Measurements from ENCODE around the gene SSH3.

The SSH3 gene

DNA sequence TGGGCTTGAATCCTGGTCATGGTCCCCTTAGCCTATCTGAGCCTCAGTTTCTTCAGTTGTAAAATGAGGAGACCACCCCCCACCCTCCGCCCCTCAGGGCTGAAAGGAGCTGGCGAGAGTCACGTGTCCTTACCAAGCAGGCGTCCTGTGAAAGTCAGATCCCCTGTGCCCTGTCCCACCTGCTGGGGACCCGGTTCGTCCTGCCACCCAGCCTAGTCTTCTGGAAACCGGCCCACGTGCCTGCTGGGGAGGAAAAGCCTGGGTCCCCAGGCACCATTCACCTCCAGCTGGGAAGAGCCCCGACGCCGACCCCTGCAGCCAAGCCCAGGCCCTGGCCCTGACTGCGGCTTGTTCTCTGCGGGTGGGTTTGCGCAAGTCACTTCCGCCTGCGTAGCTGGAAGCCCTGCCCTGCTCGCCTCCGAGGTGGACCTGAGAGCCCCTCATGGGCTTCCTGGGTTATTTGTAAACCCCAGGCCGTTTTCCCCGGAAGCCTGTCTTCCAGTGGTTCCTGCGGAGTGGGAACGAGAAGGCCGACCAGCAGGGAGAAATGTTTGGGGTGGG, 679 bp upstream of the SSH3 start:
- H3K4me3 ChIP-seq (replicated peaks; ENCODE audit: low read depth, low read length), result peak overlapping the region; percentile 64
- TF ChIP-seq, protein P1, sequence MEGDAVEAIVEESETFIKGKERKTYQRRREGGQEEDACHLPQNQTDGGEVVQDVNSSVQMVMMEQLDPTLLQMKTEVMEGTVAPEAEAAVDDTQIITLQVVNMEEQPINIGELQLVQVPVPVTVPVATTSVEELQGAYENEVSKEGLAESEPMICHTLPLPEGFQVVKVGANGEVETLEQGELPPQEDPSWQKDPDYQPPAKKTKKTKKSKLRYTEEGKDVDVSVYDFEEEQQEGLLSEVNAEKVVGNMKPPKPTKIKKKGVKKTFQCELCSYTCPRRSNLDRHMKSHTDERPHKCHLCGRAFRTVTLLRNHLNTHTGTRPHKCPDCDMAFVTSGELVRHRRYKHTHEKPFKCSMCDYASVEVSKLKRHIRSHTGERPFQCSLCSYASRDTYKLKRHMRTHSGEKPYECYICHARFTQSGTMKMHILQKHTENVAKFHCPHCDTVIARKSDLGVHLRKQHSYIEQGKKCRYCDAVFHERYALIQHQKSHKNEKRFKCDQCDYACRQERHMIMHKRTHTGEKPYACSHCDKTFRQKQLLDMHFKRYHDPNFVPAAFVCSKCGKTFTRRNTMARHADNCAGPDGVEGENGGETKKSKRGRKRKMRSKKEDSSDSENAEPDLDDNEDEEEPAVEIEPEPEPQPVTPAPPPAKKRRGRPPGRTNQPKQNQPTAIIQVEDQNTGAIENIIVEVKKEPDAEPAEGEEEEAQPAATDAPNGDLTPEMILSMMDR (IDR thresholded peaks at IDR 0.05; ENCODE audit: low read depth, low read length, missing control alignments), result no peak
- no peak for DNase-seq (ENCODE audit: extremely low read depth, low read depth)

DNA sequence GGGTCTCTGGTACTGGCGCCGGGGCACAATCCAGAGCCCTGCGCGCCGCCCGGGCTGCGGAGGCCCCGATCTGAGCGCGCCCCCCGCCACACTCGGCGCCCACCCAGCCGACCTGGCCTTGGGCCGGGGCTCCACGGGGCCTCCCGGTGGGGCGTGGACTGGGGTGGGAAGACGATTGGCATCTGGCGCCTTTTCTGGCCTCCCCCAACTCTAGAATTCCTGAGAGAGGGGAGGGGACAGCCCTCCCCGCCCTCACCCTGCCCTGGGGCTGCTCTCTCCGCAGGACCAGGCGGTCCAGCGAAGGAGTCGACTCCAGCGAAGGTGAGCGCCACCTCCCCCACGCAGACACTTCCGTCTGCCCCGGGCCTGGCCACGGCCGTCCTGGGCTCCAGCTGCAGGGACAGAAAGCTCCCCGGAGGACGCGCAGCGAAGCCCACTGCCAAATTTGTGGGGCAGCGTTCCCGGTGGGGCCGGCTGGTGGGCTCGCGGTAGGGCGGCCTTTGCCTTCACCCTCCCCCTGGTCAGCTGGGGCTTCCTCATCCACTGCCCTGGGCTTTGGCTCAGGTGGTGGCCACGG, 593 bp downstream of the SSH3 start:
- TF ChIP-seq, protein P1 (IDR thresholded peaks at IDR 0.05; ENCODE audit: low read depth, low read length, missing control alignments), result no peak
- peak overlapping the region; percentile 64 for H3K4me3 ChIP-seq (replicated peaks; ENCODE audit: low read depth, low read length)
- no peak for DNase-seq (ENCODE audit: extremely low read depth, low read depth)

DNA sequence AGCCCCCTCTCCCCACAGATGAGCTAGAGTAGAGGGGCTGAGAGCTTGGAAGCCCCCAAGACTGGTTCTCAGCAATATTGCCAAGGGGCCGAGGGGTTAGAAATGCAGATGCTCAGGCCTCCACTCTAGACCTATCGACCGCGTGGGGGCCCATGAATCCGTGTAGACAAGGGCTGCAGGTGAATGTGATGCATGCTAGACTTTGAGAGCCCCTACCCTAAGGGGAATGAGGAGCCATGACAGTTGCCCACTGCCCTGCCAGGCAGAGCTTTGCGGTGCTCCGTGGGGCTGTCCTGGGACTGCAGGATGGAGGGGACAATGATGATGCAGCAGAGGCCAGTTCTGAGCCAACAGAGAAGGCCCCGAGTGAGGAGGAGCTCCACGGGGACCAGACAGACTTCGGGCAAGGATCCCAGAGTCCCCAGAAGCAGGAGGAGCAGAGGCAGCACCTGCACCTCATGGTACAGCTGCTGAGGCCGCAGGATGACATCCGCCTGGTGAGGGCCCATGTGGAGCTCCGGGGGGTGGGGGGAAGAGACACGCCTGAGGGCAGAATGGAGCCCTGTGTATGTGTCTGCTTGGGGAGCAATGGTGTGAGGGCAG, 1.3 kb downstream of the SSH3 start:
- TF ChIP-seq, protein P1 (IDR thresholded peaks at IDR 0.05; ENCODE audit: low read depth, low read length, missing control alignments), result no peak
- DNase-seq (ENCODE audit: extremely low read depth, low read depth), result no peak
- peak overlapping the region; percentile 64 for H3K4me3 ChIP-seq (replicated peaks; ENCODE audit: low read depth, low read length)

DNA sequence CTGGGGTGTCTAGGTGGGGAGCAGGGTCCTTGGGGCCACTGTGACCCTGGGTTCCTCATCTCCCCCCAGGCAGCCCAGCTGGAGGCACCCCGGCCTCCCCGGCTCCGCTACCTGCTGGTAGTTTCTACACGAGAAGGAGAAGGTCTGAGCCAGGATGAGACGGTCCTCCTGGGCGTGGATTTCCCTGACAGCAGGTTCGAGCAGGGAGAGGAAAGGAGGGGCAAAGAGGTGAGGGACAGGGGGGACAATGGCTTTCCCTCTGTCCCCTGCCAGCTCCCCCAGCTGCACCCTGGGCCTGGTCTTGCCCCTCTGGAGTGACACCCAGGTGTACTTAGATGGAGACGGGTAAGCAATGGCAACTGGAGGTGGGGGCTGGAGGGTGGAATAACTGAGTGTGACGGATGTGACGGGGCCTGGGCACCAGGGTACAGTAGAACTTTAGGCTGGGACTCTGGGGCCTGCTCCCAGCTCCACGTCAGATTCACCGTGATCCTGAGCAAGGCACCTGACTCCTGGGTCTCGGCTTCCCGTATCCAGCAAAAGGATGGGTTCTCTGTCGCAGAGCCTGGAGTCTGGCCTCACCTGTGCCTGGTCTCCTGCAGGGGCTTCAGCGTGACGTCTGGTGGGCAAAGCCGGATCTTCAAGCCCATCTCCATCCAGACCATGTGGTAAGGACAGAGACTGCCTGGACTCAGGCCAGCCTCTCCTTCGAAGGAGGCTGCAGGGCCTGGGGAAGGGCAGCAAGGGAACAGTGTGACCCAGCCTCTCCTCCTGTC, 3.6 kb downstream of the SSH3 start:
- no peak for DNase-seq (ENCODE audit: extremely low read depth, low read depth)
- TF ChIP-seq, protein P1 (IDR thresholded peaks at IDR 0.05; ENCODE audit: low read depth, low read length, missing control alignments), result no peak

DNA sequence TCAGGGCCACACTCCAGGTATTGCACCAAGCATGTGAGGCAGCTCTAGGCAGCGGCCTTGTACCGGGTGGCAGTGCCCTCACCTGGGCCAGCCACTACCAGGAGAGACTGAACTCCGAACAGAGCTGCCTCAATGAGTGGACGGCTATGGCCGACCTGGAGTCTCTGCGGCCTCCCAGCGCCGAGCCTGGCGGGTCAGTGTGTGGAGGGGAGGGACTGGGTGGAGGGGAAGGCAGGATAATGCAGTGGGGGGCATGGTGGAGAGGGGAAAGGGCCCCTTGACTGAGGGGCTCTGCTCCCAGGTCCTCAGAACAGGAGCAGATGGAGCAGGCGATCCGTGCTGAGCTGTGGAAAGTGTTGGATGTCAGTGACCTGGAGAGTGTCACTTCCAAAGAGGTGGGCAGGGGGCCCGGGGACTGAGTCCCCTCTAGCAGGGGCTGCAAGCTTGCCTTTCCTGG, 4.2 kb downstream of the SSH3 start:
- DNase-seq (ENCODE audit: extremely low read depth, low read depth), result no peak
- TF ChIP-seq, protein P1 (IDR thresholded peaks at IDR 0.05; ENCODE audit: low read depth, low read length, missing control alignments), result no peak
- H3K4me3 ChIP-seq (replicated peaks; ENCODE audit: low read depth, low read length), result no peak overlapping the region

More for the DNA sequence above, 3.6 kb downstream of the SSH3 start:
- H3K4me3 ChIP-seq (replicated peaks; ENCODE audit: low read depth, low read length), result no peak overlapping the region

DNA sequence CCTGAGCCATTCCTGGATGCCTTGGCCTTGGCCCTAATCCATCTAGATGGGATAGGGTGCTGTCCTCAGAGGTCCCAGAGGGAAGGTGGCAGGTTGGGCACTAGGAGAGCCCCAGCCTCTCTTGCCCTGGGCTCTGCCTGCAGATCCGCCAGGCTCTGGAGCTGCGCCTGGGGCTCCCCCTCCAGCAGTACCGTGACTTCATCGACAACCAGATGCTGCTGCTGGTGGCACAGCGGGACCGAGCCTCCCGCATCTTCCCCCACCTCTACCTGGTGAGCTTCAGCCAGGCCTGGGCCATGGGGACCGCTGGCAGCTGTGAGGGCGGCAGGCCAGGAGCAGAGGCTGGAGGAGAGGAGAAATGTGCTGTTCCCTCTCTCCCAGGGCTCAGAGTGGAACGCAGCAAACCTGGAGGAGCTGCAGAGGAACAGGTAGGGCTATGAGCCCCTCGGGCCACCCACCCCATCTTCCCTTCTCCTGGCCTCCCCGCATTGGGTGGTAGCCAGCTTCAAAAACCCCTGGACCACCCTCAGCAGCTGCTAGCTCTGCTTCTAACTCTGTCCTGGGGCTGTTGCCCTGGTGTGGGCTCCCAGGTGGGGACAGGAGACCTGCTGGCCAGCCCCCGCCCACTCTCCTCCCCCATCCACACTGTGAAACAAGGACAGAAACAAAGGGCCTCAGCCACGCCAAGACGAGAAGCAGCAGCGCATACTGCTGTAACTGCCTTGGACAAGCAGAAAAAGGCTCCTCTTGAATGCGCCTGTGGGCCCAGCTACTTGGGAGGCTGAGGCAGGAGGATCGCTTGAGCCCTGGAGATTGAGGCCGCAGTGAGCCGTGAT, 4.9 kb downstream of the SSH3 start:
- H3K4me3 ChIP-seq (replicated peaks; ENCODE audit: low read depth, low read length), result no peak overlapping the region
- TF ChIP-seq, protein P1 (IDR thresholded peaks at IDR 0.05; ENCODE audit: low read depth, low read length, missing control alignments), result no peak
- no peak for DNase-seq (ENCODE audit: extremely low read depth, low read depth)
